Lower lobe of right lung (tissue), 2 donors: Measurements from ENCODE around the gene COPS6. TPM values are rescaled to one million over a fixed set of nuclear protein-coding genes. Genes with fewer than 3 reads are reported as not detected.

Source experiments
- ATAC-seq, 2 donors: fragments of 200-7000 bp; cut with Tn5 transposase; one replicate each; pipeline ENCODE4 v1.9.1; 2020 to 2022; ENCODE audit warnings: mild to moderate bottlenecking in 2 of 2, moderate library complexity in 2 of 2
- DNase-seq: peaks from one replicate; pipeline ENCODE4 v3.0.0-alpha.2; 2020
- H3K27ac ChIP-seq: fragments of 200-600 bp; one replicate; pipeline ENCODE4 v1.8.0; 2022
- H3K27me3 ChIP-seq: fragments of 200-600 bp; one replicate; pipeline ENCODE4 v1.8.0; 2022; ENCODE audit warnings: low read depth
- H3K36me3 ChIP-seq: fragments of 200-600 bp; one replicate; pipeline ENCODE4 v1.8.0; 2022; ENCODE audit warnings: mild to moderate bottlenecking
- H3K4me1 ChIP-seq: fragments of 200-600 bp; one replicate; pipeline ENCODE4 v1.8.0; 2022
- H3K4me3 ChIP-seq: fragments of 200-600 bp; one replicate; pipeline ENCODE4 v1.8.0; 2022; ENCODE audit warnings: mild to moderate bottlenecking
- H3K9me3 ChIP-seq: fragments of 200-600 bp; one replicate; pipeline ENCODE4 v1.8.0; 2022
- CTCF ChIP-seq: fragments of 200-600 bp; IDR thresholded peaks from one replicate; pipeline ENCODE4 v1.8.0; 2022; ENCODE audit warnings: antibody characterized with exemption, mild to moderate bottlenecking
- intact Hi-C: fragments of 100-400 bp; cut with DNase I; formaldehyde crosslinking; loops from one replicate; pipeline ENCODE4 v1.11.0; 2022
- total RNA-seq: library from RNA; stranded (reverse); fragmentation: NEBNext Ultra II Directional; extraction: Animal tissue kit (Norgen Biotek cat#: 25700); gene quantifications from one replicate; pipeline ENCODE4 v1.2.1, GENCODE V29; 2021
- donor health status: DM: no; HTN: yes; CAD: no; lungs with severe emphysema.

COPS6 gene
- total RNA-seq, 1 donor from 2014 or later: 70.6 TPM

DNA sequence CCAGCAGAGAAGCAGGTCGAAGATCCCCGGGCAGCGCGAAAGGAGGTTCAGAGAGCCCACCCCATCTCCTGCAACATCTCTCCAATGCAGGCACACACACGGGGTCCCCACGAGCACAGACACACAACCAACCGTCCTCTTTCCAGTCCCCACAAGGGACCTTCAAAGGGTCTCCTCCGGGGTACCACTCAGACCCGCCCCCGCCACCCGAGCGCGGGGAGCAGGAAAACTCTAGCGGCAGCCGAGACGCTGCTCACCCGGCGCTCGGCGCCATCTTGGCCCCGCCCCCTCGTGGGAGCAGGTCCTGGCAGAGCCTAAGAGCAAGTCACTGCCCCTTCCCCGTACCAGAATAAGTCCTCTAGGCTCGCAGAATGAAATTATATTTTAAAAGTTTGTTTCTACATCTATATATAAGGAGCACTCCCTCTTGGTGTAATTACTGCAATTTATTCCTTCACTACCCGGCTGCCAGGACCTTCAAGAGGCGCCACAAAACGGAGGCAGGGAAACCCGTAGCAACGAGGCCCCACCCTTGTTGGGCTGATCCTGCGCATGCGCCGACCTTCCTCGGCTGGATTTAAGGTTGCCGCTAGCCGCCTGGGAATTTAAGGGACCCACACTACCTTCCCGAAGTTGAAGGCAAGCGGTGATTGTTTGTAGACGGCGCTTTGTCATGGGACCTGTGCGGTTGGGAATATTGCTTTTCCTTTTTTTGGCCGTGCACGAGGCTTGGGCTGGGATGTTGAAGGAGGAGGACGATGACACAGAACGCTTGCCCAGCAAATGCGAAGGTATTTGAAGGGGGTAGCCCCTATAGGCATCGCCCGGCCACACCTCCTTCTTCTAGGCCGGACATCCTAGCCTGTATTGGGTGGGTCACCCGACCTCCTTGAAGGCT is 30.6 kb downstream of the COPS6 start, which contains the start of the genes CNPY4 and TAF6:
TSS of gene CNPY4 (plus strand) at position 563 of the 898 bp plus-strand sequence. CDS start at position 674, 111 bp downstream.
TSS of gene TAF6 (minus strand) at position 287 of the 898 bp plus-strand sequence. CDS start 5,149 bp downstream, outside the sequence.
- DNase-seq (peak; percentile 96), ATAC-seq (peak; percentile 94 to 96)
- TF ChIP-seq CTCF: peak; percentile 5
- Histone ChIP-seq H3K4me3 (peak within 1 kb of the TSS; percentile 80), H3K27ac (peak within 1 kb of the TSS; percentile 93), H3K27me3 (no peaks in the 10 kb centered on the region), H3K36me3 (no peaks in the 10 kb centered on the region), H3K4me1 (peaks cover 18% of the 10 kb centered on the region), H3K9me3 (no peaks in the 10 kb centered on the region)
- intact Hi-C loops: no loop called here

DNA sequence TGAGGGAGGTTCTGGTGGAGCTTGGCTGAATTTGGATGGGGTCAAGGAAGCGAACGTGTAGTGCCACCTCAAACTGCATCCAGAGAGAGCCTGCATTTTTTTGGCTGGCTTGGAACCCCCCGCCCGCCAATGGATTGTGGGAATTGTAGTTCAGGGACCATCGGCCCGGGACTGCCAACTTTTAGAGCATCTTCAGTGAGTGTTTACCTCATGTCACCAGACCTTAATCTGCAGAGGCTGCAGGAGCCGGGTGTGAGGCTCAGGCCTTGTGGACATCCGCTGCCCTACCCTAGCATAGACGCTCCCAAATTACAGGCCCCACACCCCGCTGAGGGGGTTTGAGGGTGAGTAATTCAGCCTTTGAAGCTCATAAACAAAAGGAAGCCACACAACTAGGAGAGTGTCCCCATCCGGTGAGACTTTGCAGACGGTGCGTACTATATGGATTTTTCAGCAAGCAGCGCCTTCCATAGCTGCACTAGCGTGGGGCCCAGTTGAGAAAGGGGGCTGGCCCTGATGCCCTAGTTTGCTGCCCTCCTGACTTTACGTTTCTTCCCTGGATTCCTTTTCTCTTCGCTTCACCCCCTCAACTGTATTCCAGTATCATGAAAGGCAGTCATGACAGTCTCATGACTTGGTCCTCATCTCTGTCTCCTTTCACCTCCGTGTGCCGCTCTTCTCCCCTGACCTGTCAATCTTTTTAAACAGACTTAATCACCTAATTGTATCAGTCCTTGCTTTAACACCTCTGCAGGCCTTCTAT is 31.4 kb downstream of the COPS6 start:
- Histone ChIP-seq H3K4me1 (peaks cover 25% of the 10 kb centered on the region), H3K4me3 (peak overlapping the region; percentile 80), H3K9me3 (no peaks in the 10 kb centered on the region), H3K27me3 (no peaks in the 10 kb centered on the region), H3K27ac (peak overlapping the region; percentile 93), H3K36me3 (no peaks in the 10 kb centered on the region)
- intact Hi-C loops: no loop called here
- ATAC-seq (peak; percentile 59 to 64), DNase-seq (peak; percentile 56)
- no peak for TF ChIP-seq CTCF

GRCh38 chr7:100120733-100121036 is 31.9 kb downstream of the COPS6 start:
- H3K27me3 ChIP-seq: no peaks in the 10 kb centered on the region
- H3K4me3 ChIP-seq: peak overlapping the region; percentile 80
- peaks cover 30% of the 10 kb centered on the region for H3K4me1 ChIP-seq
- H3K36me3 ChIP-seq: no peaks in the 10 kb centered on the region
- TF ChIP-seq CTCF: no peak
- H3K27ac ChIP-seq: peak overlapping the region; percentile 93
- intact Hi-C loops: no loop called here
- ATAC-seq (no peak), DNase-seq (no peak)
- no peaks in the 10 kb centered on the region for H3K9me3 ChIP-seq

DNA sequence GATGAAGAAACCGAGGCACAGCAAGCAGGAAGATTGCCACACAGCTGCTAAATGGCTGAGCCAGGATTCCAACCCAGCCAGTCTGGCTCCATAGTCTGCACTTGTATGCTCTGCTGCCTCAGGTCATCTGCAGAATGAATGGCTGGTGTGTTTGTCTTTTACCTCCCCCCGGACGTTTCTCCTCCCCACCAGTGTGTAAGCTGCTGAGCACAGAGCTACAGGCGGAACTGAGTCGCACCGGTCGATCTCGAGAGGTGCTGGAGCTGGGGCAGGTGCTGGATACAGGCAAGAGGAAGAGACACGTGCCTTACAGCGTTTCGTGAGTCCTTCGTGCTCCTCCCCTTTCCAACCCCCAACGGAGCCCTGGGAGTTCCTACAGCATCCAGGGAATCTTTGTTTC is 33.3 kb downstream of the COPS6 start:
- Histone ChIP-seq H3K9me3 (no peaks in the 10 kb centered on the region), H3K27ac (no peak overlapping the region), H3K4me1 (peaks cover 37% of the 10 kb centered on the region), H3K27me3 (no peaks in the 10 kb centered on the region), H3K4me3 (no peak overlapping the region), H3K36me3 (no peaks in the 10 kb centered on the region)
- ATAC-seq (no peak), DNase-seq (no peak)
- intact Hi-C loops: no loop called here
- no peak for TF ChIP-seq CTCF

DNA sequence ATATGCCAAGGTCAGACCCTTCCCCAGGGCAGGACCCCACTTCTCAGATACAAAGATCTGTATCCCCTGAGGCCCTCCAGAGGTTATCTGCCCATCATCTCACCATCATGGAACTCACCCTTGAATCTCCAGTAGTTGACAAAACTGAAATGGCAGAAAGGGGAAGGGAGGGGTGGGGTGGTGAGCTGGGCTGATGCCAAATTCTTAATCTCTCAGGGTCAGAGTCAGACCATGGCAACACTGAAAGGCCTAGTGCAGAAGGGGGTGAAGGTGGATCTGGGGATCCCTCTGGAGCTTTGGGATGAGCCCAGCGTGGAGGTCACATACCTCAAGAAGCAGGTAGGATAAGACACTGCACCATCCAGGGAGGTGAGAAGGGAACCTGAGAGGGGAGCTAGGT is 33.8 kb downstream of the COPS6 start:
- Histone ChIP-seq H3K9me3 (no peaks in the 10 kb centered on the region), H3K4me3 (no peak overlapping the region), H3K4me1 (peaks cover 37% of the 10 kb centered on the region), H3K27ac (no peak overlapping the region), H3K27me3 (no peaks in the 10 kb centered on the region), H3K36me3 (no peaks in the 10 kb centered on the region)
- TF ChIP-seq CTCF: no peak
- intact Hi-C loops: no loop called here
- ATAC-seq (no peak), DNase-seq (no peak)
